Karpas-422 (cell line): ENCODE data around the gene PLPPR5. TPM values are rescaled to one million over a fixed set of nuclear protein-coding genes. Genes with fewer than 3 reads are reported as not detected.

ENCODE experiments used
- DNase-seq: peaks from one replicate; pipeline ENCODE4 v3.0.0-alpha.2; 2015
- H2AFZ ChIP-seq: fragments of 200-600 bp; sonication (generic); 2 replicates; pipeline ENCODE4 v1.6.1; 2014; ENCODE audit warnings: antibody characterized with exemption, low read length, mixed read lengths
- H3K27ac ChIP-seq: fragments of 200-600 bp; sonication (generic); 2 replicates; pipeline ENCODE4 v1.5.1; 2014; ENCODE audit warnings: mild to moderate bottlenecking, low read length, moderate library complexity
- H3K27me3 ChIP-seq: fragments of 200-600 bp; sonication (generic); 2 replicates; pipeline ENCODE4 v1.6.1; 2014; ENCODE audit warnings: low read length, mixed read lengths
- H3K36me3 ChIP-seq: fragments of 200-600 bp; sonication (generic); 2 replicates; pipeline ENCODE4 v1.6.1; 2014; ENCODE audit warnings: low read length, mixed read lengths; ENCODE audit not compliant: insufficient read depth
- H3K4me1 ChIP-seq: fragments of 200-600 bp; sonication (generic); 2 replicates; pipeline ENCODE4 v1.6.1; 2014; ENCODE audit warnings: mild to moderate bottlenecking, low read length, mixed read lengths
- H3K4me2 ChIP-seq: fragments of 200-600 bp; sonication (generic); 2 replicates; pipeline ENCODE4 v1.6.1; 2014; ENCODE audit warnings: low read length, low read depth, mild to moderate bottlenecking; ENCODE audit not compliant: poor library complexity, severe bottlenecking
- H3K4me3 ChIP-seq: fragments of 200-600 bp; sonication (generic); 2 replicates; pipeline ENCODE4 v1.5.1; 2014; ENCODE audit warnings: mild to moderate bottlenecking, antibody characterized with exemption, low read length, mixed read lengths
- H3K79me2 ChIP-seq: fragments of 200-600 bp; sonication (generic); 2 replicates; pipeline ENCODE4 v1.6.1; 2014; ENCODE audit warnings: mild to moderate bottlenecking, low read length, mixed read lengths
- H3K9ac ChIP-seq: fragments of 200-600 bp; sonication (generic); 2 replicates; pipeline ENCODE4 v1.6.0; 2014; ENCODE audit warnings: low read length
- H3K9me2 ChIP-seq: fragments of 200-600 bp; sonication (generic), shearing (Covaris generic); replicated peaks from 2 replicates; pipeline ENCODE4 v1.6.0; 2014; ENCODE audit warnings: mild to moderate bottlenecking, low read length, moderate library complexity; ENCODE audit not compliant: insufficient read depth
- H3K9me3 ChIP-seq: fragments of 300-700, 200-600 bp; sonication (generic); 2 replicates; pipeline ENCODE4 v1.6.1; 2014; ENCODE audit warnings: low read length, mixed read lengths
- H4K20me1 ChIP-seq: fragments of 200-600 bp; sonication (generic); 2 replicates; pipeline ENCODE4 v1.6.1; 2014; ENCODE audit warnings: mild to moderate bottlenecking, antibody characterized with exemption, low read length, low read depth; ENCODE audit not compliant: insufficient read depth
- total RNA-seq: library from RNA; depleted of rRNA; stranded (reverse); fragments of >200 nt; shearing (Covaris generic); gene quantifications from 2 replicates; pipeline ENCODE4 v1.2.3, GENCODE V29; 2014; ENCODE audit warnings: low replicate concordance

The PLPPR5 gene
- total RNA-seq, 1 experiment from 2014 or later: not detected

- no peak overlapping the region for H3K4me3 ChIP-seq
- H3K9me2 ChIP-seq: no peaks in the 10 kb centered on the region
These were observed 879 bp upstream of the PLPPR5 start for GRCh38 chr1:99005537-99005942.

DNA sequence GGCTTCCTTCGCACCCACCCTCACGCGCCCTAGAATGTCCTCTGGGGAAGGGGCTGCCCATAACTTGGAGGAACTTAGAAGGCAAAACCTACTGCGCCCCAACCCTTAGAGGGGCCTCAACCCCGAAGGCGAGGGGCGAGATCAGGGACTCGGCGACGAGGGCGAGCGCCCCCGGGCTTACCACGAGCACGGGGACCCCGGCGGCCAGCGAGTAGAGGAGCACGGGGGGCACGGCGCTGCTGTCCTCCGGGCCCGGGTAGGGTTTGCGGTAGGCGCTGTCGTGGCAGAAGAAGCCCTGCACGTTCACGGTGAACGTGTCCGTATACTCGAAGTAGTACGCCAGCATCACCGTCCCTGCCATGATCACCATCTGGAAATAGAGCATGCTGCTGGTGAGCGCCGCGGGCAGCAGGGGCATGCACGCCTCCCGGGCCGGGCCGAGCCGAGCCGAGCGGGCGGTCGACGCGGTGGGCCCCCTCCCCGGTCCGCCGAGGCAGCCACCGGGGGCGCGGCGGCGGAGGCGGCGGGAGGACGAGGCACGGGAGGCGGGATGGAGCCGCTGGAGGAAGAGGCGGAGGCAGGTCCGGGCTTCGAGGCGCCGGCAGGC lies 304 bp downstream of the PLPPR5 start:
- Histone ChIP-seq H3K27ac (no peak overlapping the region), H3K4me1 (no peaks in the 10 kb centered on the region), H3K9me2 (no peaks in the 10 kb centered on the region), H3K4me2 (no peak overlapping the region), H4K20me1 (no peaks in the 10 kb centered on the region), H2AFZ (no peak overlapping the region), H3K36me3 (no peaks in the 10 kb centered on the region), H3K79me2 (no peaks in the 10 kb centered on the region), H3K4me3 (no peak overlapping the region), H3K9ac (no peak overlapping the region), H3K27me3 (no peaks in the 10 kb centered on the region), H3K9me3 (no peaks in the 10 kb centered on the region)
- DNase-seq: no peak

More at GRCh38 chr1:99005537-99005942, 879 bp upstream of the PLPPR5 start:
- Histone ChIP-seq H3K9ac (no peak overlapping the region), H3K9me3 (no peaks in the 10 kb centered on the region), H2AFZ (no peak overlapping the region), H3K27me3 (no peaks in the 10 kb centered on the region), H3K4me1 (no peaks in the 10 kb centered on the region), H4K20me1 (no peaks in the 10 kb centered on the region), H3K79me2 (no peaks in the 10 kb centered on the region), H3K27ac (no peak overlapping the region), H3K4me2 (no peak overlapping the region), H3K36me3 (no peaks in the 10 kb centered on the region)
- DNase-seq: no peak

DNA sequence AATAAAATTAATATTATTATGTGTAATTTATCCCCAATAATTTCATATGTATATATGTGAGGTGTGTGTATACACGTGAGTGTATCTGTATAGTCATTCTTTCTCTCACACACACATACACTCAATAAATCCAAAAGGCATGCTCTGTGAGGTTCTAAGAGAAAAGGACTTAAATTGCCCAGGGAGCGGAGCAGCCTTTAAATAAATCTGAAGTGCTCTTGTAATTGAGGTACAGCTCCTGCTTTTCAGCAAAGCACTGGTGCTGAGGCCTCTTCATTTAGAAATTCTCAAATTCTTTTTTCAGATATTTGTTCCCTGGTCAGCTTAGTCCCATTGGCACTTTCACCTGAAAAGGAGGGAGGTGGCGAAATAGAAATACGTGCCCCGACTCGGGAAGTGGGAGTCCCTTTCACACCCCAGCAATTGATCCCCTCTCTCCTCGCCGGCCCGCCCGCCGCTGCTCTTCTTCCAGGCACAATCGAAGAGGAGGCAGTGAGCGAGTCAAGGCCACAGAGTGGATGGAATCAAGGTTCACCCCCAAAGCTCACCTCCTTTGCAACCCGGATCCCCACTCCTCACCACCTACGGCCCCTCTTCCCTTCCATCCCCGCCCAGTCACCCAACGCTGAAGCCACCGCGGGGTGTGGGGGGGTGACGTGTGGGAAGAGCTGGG lies 944 bp downstream of the PLPPR5 start:
- Histone ChIP-seq H3K4me2 (no peak overlapping the region), H3K27me3 (no peaks in the 10 kb centered on the region)

GRCh38 chr1:98992844-98993243 lies 11.8 kb downstream of the PLPPR5 start:
- no peak overlapping the region for H3K27ac ChIP-seq
- H3K27me3 ChIP-seq: no peaks in the 10 kb centered on the region
- no peak overlapping the region for H3K4me3 ChIP-seq
- no peaks in the 10 kb centered on the region for H3K9me3 ChIP-seq
- no peak overlapping the region for H3K9ac ChIP-seq
- H2AFZ ChIP-seq: no peak overlapping the region
- H3K4me1 ChIP-seq: no peaks in the 10 kb centered on the region
- H4K20me1 ChIP-seq: no peaks in the 10 kb centered on the region
- H3K9me2 ChIP-seq: no peaks in the 10 kb centered on the region
- H3K4me2 ChIP-seq: no peak overlapping the region
- no peaks in the 10 kb centered on the region for H3K79me2 ChIP-seq
- no peak for DNase-seq
- H3K36me3 ChIP-seq: no peaks in the 10 kb centered on the region

More for the DNA sequence above, 944 bp downstream of the PLPPR5 start:
- H3K79me2 ChIP-seq: no peaks in the 10 kb centered on the region
- no peaks in the 10 kb centered on the region for H3K9me2 ChIP-seq
- H3K9me3 ChIP-seq: no peaks in the 10 kb centered on the region
- DNase-seq: no peak
- no peak overlapping the region for H3K4me3 ChIP-seq
- no peaks in the 10 kb centered on the region for H3K4me1 ChIP-seq
- no peak overlapping the region for H3K9ac ChIP-seq
- H3K27ac ChIP-seq: no peak overlapping the region
- H3K36me3 ChIP-seq: no peaks in the 10 kb centered on the region
- no peak overlapping the region for H2AFZ ChIP-seq
- no peaks in the 10 kb centered on the region for H4K20me1 ChIP-seq

- Histone ChIP-seq H3K4me1 (no peaks in the 10 kb centered on the region), H3K9me3 (no peaks in the 10 kb centered on the region), H3K4me2 (no peak overlapping the region), H4K20me1 (no peaks in the 10 kb centered on the region), H3K9me2 (no peaks in the 10 kb centered on the region), H3K27ac (no peak overlapping the region), H3K27me3 (no peaks in the 10 kb centered on the region), H3K4me3 (no peak overlapping the region), H3K79me2 (no peaks in the 10 kb centered on the region), H3K9ac (no peak overlapping the region), H2AFZ (no peak overlapping the region), H3K36me3 (no peaks in the 10 kb centered on the region)
- DNase-seq: peak; percentile 77
These were observed 13.3 kb downstream of the PLPPR5 start for GRCh38 chr1:98991127-98992012.

- H3K9ac ChIP-seq: no peak overlapping the region
- no peak overlapping the region for H2AFZ ChIP-seq
- H3K36me3 ChIP-seq: no peaks in the 10 kb centered on the region
- no peaks in the 10 kb centered on the region for H3K9me3 ChIP-seq
- no peaks in the 10 kb centered on the region for H3K27me3 ChIP-seq
- no peak overlapping the region for H3K27ac ChIP-seq
- H3K4me1 ChIP-seq: no peaks in the 10 kb centered on the region
- H3K79me2 ChIP-seq: no peaks in the 10 kb centered on the region
- H3K9me2 ChIP-seq: no peaks in the 10 kb centered on the region
- no peak overlapping the region for H3K4me2 ChIP-seq
- no peak for DNase-seq
- no peaks in the 10 kb centered on the region for H4K20me1 ChIP-seq
- H3K4me3 ChIP-seq: no peak overlapping the region
These were observed 15.1 kb downstream of the PLPPR5 start for GRCh38 chr1:98989556-98989907.

DNA sequence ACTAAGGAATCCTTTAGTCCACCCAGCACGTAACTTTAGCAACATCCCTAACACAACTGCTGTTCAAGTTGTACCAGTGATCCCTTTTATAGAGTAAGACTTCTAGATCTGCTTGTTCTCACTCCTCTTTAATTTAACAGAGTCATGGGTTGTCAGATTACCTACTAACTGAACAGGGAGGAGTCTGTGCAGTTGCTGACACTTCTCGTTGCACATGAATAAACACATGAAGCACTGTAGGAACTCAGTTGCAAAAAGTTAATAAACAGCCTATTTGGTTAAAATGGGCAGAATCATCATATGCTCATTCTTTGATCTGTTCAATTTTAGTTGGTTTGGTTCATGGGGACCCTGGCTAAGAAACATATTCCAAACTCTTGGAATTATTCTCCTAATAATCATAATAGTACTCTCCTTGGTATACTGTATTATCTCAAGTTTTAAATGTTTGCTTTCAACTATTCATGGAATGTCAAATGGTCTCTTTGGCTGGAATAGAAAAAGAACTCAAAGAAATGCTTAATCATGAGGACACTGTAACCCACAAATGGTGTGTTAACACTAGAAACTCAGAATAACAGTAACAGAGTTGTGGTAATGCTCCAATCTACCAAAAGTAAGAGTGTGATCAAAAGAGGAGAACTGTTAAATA lies 15.6 kb downstream of the PLPPR5 start:
- Histone ChIP-seq H4K20me1 (no peaks in the 10 kb centered on the region), H3K9me2 (no peaks in the 10 kb centered on the region), H3K4me1 (no peaks in the 10 kb centered on the region), H3K4me3 (no peak overlapping the region), H3K79me2 (no peaks in the 10 kb centered on the region), H3K9ac (no peak overlapping the region), H2AFZ (no peak overlapping the region), H3K27me3 (no peaks in the 10 kb centered on the region), H3K27ac (no peak overlapping the region), H3K4me2 (no peak overlapping the region), H3K36me3 (no peaks in the 10 kb centered on the region), H3K9me3 (no peaks in the 10 kb centered on the region)
- no peak for DNase-seq

- Histone ChIP-seq H3K4me1 (no peaks in the 10 kb centered on the region), H3K4me2 (no peak overlapping the region), H3K27ac (no peak overlapping the region), H3K36me3 (no peaks in the 10 kb centered on the region), H4K20me1 (no peaks in the 10 kb centered on the region), H3K9me2 (no peaks in the 10 kb centered on the region), H3K4me3 (no peak overlapping the region), H3K79me2 (no peaks in the 10 kb centered on the region), H3K9ac (no peak overlapping the region), H3K27me3 (no peaks in the 10 kb centered on the region), H3K9me3 (no peaks in the 10 kb centered on the region), H2AFZ (no peak overlapping the region)
- DNase-seq: no peak
These were observed 19.0 kb downstream of the PLPPR5 start for GRCh38 chr1:98985687-98986086.
